GM18520 (cell line): Measurements from ENCODE around the gene TASP1.

Experiments used
- ATAC-seq: cut with Tn5 transposase; IDR thresholded peaks from one replicate; pipeline ENCODE4 v1.9.1; 2021; ENCODE audit not compliant: unreplicated experiment

Gene TASP1

GRCh38 chr20:13447385-13448180 lies 191.1 kb downstream of the TASP1 start:
- no peak for ATAC-seq

GRCh38 chr20:13443690-13444089 lies 195.0 kb downstream of the TASP1 start:
- no peak for ATAC-seq

GRCh38 chr20:13442986-13443385 lies 195.7 kb downstream of the TASP1 start:
- no peak for ATAC-seq

GRCh38 chr20:13441388-13441787 lies 197.3 kb downstream of the TASP1 start:
- no peak for ATAC-seq

- no peak for ATAC-seq
Measured at GRCh38 chr20:13436530-13436929, 202.2 kb downstream of the TASP1 start.

GRCh38 chr20:13432126-13432525 lies 206.6 kb downstream of the TASP1 start:
- ATAC-seq: no peak

- no peak for ATAC-seq
Measured at GRCh38 chr20:13430346-13431002, 208.3 kb downstream of the TASP1 start.

- no peak for ATAC-seq
Measured at GRCh38 chr20:13428684-13429083, 210.0 kb downstream of the TASP1 start.

GRCh38 chr20:13426870-13427269 lies 211.9 kb downstream of the TASP1 start:
- ATAC-seq: no peak

- ATAC-seq: no peak
Measured at GRCh38 chr20:13425381-13426135, 213.2 kb downstream of the TASP1 start.

GRCh38 chr20:13424174-13424833 lies 214.4 kb downstream of the TASP1 start:
- no peak for ATAC-seq

- ATAC-seq: no peak
Measured at GRCh38 chr20:13423472-13424173, 215.1 kb downstream of the TASP1 start.

- ATAC-seq: no peak
Measured at GRCh38 chr20:13422637-13423036, 216.1 kb downstream of the TASP1 start.

- no peak for ATAC-seq
Measured at GRCh38 chr20:13420625-13421024, 218.1 kb downstream of the TASP1 start.

GRCh38 chr20:13419477-13419876 lies 219.3 kb downstream of the TASP1 start:
- ATAC-seq: no peak

GRCh38 chr20:13418263-13419229 lies 220.2 kb downstream of the TASP1 start:
- no peak for ATAC-seq

- no peak for ATAC-seq
Measured at GRCh38 chr20:13416531-13416930, 222.2 kb downstream of the TASP1 start.

- no peak for ATAC-seq
Measured at GRCh38 chr20:13412806-13413445, 225.8 kb downstream of the TASP1 start.

- no peak for ATAC-seq
Measured at GRCh38 chr20:13404293-13404692, 234.4 kb downstream of the TASP1 start.
